Measurements from ENCODE around the gene KSR2. TPM values are rescaled to one million over a fixed set of nuclear protein-coding genes. Genes with fewer than 3 reads are reported as not detected.
"Not testable (repeated sequence)": the region's sequence is repeated elsewhere in the genome, so short reads cannot be mapped to it uniquely, and the experiment has no call there.

Gene KSR2
- total RNA-seq, 4 donors from 2014 or later, result 1.2 to 11.0 (median 2.2) TPM

DNA sequence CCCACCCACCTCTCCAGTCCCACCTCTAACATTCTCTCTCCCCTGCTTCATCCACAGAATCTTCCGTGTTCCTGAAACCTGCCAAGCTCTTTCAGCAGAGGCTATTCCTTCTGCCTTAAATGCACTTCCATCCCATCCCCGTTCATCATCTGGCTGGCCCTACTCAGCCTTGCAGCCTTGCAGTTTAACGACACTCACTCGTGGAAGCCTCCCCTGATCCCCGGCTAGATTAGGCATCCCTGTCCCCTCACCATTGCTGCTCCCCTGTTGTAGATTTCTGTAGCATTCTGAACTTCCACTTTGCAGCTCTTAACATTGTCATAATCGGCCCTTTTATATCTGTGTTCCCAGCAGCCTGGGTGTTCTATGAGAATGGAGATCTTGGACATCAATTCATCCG is 326.9 kb downstream of the KSR2 start:
- 72 to 84% methylated on average over 7 of the region's 7 CpGs for WGBS, 2 donors
- Histone ChIP-seq H3K4me3 (replicated peaks in 1 of 3) (no peak overlapping the region), H3K4me1 (no peaks in the 10 kb centered on the region), H3K27me3 (no peaks in the 10 kb centered on the region), H3K9me3 (no peaks in the 10 kb centered on the region), H3K36me3 (no peaks in the 10 kb centered on the region), H3K27ac (no peak overlapping the region)
- intact Hi-C loops (cut with DNase I), result no loop called here
- TF ChIP-seq, protein P1, sequence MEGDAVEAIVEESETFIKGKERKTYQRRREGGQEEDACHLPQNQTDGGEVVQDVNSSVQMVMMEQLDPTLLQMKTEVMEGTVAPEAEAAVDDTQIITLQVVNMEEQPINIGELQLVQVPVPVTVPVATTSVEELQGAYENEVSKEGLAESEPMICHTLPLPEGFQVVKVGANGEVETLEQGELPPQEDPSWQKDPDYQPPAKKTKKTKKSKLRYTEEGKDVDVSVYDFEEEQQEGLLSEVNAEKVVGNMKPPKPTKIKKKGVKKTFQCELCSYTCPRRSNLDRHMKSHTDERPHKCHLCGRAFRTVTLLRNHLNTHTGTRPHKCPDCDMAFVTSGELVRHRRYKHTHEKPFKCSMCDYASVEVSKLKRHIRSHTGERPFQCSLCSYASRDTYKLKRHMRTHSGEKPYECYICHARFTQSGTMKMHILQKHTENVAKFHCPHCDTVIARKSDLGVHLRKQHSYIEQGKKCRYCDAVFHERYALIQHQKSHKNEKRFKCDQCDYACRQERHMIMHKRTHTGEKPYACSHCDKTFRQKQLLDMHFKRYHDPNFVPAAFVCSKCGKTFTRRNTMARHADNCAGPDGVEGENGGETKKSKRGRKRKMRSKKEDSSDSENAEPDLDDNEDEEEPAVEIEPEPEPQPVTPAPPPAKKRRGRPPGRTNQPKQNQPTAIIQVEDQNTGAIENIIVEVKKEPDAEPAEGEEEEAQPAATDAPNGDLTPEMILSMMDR (IDR thresholded peaks at IDR 0.05), result no peak
- TF ChIP-seq POLR2A (IDR thresholded peaks at IDR 0.05), result no peak
- DNase-seq, result no peak

DNA sequence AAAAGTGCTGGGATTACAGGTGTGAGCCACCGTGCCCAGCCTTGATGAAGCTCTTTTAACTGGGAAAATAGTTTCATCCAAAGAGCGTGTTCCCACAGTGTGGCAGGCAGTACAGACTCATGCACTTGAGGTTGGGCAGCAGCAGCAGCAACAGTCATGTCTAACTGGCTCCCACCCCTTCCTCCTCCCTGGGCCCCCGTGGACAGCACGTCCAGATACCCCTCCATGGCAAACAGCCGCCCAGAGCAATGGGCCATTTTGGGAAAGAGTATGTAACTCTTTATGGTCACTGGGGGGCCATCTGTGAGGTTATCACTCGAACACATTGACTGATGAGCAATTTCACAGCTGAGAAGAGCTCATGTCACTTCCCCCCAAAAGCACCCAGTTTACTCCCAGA is 328.3 kb downstream of the KSR2 start:
- DNase-seq, result no peak
- no peak overlapping the region for H3K27ac ChIP-seq
- 82 to 87% methylated on average over 5 to 6 of the region's 6 CpGs for WGBS, 2 donors
- no peak overlapping the region for H3K4me3 ChIP-seq (replicated peaks in 1 of 3)
- intact Hi-C loops (cut with DNase I), result no loop called here
- H3K27me3 ChIP-seq, result no peaks in the 10 kb centered on the region
- H3K4me1 ChIP-seq, result no peaks in the 10 kb centered on the region
- no peaks in the 10 kb centered on the region for H3K9me3 ChIP-seq
- no peaks in the 10 kb centered on the region for H3K36me3 ChIP-seq
- TF ChIP-seq POLR2A (IDR thresholded peaks at IDR 0.05), result no peak
- TF ChIP-seq, protein P1 (IDR thresholded peaks at IDR 0.05), result no peak

DNA sequence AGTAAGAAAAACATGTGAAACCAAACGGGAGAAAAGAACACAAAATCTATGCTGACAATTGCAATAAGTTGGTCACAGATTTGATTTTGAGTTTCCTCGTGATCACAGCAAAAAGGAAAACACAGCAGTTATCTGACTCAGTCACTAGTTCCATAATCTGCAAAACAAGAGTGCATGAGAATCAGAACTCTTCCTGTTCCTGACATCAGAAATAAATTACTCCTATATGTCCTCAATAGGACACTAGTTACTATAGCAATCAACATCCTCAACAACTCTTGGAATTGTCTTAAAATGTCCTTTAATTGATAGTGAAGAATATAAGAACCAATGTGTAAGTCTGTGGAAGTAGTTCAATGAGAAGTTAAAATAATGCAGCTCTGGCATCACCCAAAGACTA is 339.3 kb downstream of the KSR2 start:
- Histone ChIP-seq H3K27me3 (no peaks in the 10 kb centered on the region), H3K36me3 (no peaks in the 10 kb centered on the region), H3K4me3 (replicated peaks in 1 of 3) (no peak overlapping the region), H3K27ac (no peak overlapping the region), H3K4me1 (no peaks in the 10 kb centered on the region), H3K9me3 (no peaks in the 10 kb centered on the region)
- TF ChIP-seq, protein P1 (IDR thresholded peaks at IDR 0.05), result no peak
- no peak for TF ChIP-seq POLR2A (IDR thresholded peaks at IDR 0.05)
- DNase-seq, result no peak
- WGBS, 2 donors, result 56 to 73% methylated on average over 2 of the region's 2 CpGs
- intact Hi-C loops (cut with DNase I), result no loop called here

DNA sequence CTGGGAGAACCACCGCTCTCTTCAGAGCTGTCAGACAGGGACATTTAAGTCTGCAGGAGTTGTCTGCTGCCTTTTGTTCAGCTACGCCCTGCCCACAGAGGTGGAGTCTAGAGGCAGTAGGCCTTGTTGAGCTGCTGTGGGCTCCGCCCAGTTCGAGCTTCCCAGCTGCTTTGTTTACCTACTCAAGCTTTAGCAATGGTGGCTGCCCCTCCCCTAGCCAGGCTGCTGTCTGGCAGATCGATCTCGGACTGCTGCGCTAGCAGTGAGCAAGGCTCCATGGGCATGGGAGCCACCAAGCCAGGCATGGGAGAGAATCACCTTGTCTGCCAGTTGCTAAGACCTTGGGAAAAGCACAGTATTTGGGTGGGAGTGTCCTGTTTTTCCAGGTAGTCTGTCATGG is 340.1 kb downstream of the KSR2 start:
- DNase-seq; H3K9me3 ChIP-seq; H3K27me3 ChIP-seq; H3K36me3 ChIP-seq; intact Hi-C loops (cut with DNase I); H3K4me3 ChIP-seq (replicated peaks in 1 of 3); H3K4me1 ChIP-seq; H3K27ac ChIP-seq: not testable (repeated sequence)
- WGBS, 2 donors, result 69 to 100% methylated on average over 1 to 7 of the region's 7 CpGs

DNA sequence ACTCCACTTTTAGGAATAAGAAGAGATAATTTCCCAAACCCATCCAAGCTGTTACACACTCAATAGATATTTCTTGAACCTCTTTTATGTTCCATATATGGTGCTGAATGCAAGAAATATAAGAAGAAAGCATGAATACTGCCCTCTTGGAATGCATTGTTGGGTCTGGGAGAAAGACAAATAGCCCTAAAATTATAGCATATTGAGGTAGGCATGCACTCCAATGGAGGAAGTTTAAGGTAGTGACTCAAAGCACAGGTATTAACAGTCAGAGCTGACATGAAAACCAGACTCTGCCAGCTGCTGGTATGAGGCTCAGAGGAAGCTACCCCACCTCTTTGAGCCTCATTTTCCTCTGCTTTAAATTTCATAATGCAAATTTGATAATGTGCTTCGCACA is 346.0 kb downstream of the KSR2 start:
- Histone ChIP-seq H3K9me3 (no peaks in the 10 kb centered on the region), H3K27me3 (no peaks in the 10 kb centered on the region), H3K4me1 (no peaks in the 10 kb centered on the region), H3K36me3 (no peaks in the 10 kb centered on the region), H3K4me3 (replicated peaks in 1 of 3) (no peak overlapping the region), H3K27ac (no peak overlapping the region)
- WGBS, 2 donors, result 88 to 97% methylated on average over 1 of the region's 1 CpG
- no peak for DNase-seq
- TF ChIP-seq, protein P1 (IDR thresholded peaks at IDR 0.05), result no peak
- no peak for TF ChIP-seq POLR2A (IDR thresholded peaks at IDR 0.05)
- intact Hi-C loops (cut with DNase I), result no loop called here

DNA sequence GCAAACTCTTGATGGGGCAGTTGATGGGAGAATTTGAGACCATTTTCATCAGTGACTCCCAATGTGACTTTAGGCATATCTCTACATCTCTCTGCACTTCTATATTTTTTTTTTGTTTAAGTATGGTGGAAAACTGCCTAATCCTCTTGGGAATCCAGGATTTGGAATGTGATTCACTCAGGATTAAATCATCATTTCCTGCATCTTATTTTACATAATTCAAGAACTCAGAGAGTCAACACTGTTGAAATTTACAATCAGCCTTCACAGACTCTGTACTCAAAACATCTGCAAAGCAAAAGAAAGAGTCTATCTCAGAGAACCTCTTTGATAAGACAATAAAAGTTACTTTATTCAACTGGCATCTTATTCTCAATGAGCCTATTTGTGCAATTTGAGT is 346.7 kb downstream of the KSR2 start:
- Histone ChIP-seq H3K27ac (no peak overlapping the region), H3K27me3 (no peaks in the 10 kb centered on the region), H3K4me3 (replicated peaks in 1 of 3) (no peak overlapping the region), H3K9me3 (no peaks in the 10 kb centered on the region), H3K36me3 (no peaks in the 10 kb centered on the region), H3K4me1 (no peaks in the 10 kb centered on the region)
- no peak for DNase-seq
- TF ChIP-seq, protein P1 (IDR thresholded peaks at IDR 0.05), result no peak
- TF ChIP-seq POLR2A (IDR thresholded peaks at IDR 0.05), result no peak
- intact Hi-C loops (cut with DNase I), result no loop called here
